HG03066 (cell line): ENCODE measurements around the gene TIRAP.
A peak's percentile ranks its signal among the peaks of the same experiment; 100 is the strongest.

Source experiments
- ATAC-seq: cut with Tn5 transposase; IDR thresholded peaks from one replicate; pipeline ENCODE4 v1.9.1; 2021; ENCODE audit warnings: low read depth; ENCODE audit not compliant: unreplicated experiment

Gene TIRAP

GRCh38 chr11:126318574-126319373, 35.9 kb downstream of the TIRAP start:
- ATAC-seq, result peak; percentile 80

DNA sequence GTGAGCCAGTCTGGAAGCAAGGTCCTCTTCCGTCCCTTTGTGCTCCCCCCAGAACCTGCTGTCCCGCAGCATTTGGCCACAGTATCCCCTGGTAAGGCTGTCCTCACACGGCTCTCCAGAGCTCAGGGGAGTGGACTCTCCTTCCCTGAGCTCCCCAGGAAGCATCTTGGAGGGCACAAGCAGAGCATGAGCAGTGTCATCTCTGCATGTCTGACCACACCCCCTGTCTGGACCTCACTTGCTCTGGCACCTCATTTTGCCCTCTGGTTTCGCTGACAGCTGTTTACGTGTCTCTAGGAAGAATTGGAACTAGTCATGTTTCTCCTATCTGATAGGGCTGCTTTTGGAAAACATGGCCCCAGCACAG, 36.5 kb downstream of the TIRAP start:
- ATAC-seq, result no peak

GRCh38 chr11:126322996-126323395, 40.1 kb downstream of the TIRAP start:
- no peak for ATAC-seq

GRCh38 chr11:126327281-126328000, 44.5 kb downstream of the TIRAP start:
- ATAC-seq, result no peak

- no peak for ATAC-seq
These were observed 45.1 kb downstream of the TIRAP start for GRCh38 chr11:126328001-126328390.

DNA sequence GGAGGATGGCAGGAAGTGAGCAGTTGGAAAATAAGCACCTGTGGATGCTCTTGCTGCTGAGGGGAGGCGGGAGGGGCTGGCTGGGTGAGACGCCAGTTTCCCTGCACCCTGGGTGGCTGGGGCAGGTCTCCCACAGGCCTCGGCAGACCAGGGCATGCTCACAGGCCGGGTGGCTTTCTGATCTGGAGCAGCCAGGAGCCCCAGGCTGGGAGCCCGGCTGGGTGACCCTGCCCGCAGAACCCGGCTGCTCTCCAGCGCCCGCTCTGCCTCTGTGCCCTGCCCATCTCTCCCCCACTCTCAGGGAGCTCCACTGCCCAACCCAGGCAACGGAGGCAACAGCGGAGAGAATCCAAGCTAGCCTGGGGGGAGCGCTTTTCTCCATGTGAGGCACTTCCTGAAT, 45.6 kb downstream of the TIRAP start:
- ATAC-seq, result no peak

- no peak for ATAC-seq
These were observed 46.2 kb downstream of the TIRAP start for GRCh38 chr11:126328938-126329643.

GRCh38 chr11:126329644-126330211, 46.8 kb downstream of the TIRAP start:
- no peak for ATAC-seq

DNA sequence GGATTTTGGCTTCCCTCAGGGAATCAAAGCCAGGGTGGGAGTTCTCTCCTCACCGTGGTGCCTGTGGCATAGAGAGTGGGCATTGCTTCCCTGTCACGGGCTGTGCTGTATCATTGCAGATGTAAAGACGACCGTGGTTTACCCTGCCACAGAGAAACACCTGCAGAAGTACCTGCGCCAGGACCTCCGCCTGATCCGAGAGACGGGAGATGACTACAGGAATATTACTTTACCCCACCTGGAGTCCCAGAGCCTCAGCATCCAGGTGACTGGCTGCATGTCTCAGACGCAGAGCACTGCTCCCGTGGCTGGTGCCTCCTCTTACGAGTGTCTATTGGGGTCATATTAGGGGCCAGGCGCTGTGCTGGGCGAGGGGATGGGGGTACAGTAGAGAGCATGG, 48.4 kb downstream of the TIRAP start:
- no peak for ATAC-seq

DNA sequence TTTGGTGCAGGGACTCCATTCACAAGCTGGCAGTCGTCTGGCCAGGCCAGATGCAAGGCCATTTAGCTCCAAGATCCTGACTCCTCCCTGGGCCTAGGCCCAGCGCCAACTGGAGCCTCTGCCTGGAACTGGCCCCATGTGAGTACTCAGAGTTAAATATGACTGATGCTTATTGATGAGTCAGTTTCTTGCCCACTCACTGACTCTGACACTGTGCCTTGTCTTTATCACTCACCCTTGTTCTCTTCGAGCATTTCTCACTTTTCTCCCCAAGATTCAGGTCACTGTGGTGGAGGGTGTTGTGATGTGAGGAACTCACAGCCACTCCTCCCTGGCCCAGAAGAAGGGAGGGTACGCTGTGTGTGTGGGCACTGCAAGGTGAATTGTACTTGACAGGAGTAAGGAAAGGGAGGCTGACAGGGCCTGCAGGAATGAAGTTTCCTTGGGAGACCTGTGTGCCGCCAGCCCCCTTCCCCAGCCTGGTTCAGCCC, 49.4 kb downstream of the TIRAP start:
- no peak for ATAC-seq

DNA sequence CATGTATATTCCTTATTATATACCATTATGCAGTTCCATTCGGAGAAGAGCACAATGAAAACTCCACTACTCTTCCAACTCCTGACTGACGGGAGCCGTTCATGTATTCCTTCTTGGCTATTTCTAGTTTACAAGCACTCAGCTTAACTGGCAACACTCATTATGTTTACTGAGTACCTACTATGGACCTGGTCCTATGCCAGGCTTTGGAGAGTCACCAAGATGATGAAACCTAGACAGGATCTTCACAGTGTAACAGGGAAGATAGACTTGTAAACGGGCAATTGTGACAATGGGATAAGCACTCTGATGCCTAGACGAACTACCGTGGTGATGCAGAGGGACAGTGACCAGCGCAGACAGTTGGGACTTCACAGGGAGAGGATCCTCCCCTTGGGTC, 50.2 kb downstream of the TIRAP start:
- no peak for ATAC-seq

DNA sequence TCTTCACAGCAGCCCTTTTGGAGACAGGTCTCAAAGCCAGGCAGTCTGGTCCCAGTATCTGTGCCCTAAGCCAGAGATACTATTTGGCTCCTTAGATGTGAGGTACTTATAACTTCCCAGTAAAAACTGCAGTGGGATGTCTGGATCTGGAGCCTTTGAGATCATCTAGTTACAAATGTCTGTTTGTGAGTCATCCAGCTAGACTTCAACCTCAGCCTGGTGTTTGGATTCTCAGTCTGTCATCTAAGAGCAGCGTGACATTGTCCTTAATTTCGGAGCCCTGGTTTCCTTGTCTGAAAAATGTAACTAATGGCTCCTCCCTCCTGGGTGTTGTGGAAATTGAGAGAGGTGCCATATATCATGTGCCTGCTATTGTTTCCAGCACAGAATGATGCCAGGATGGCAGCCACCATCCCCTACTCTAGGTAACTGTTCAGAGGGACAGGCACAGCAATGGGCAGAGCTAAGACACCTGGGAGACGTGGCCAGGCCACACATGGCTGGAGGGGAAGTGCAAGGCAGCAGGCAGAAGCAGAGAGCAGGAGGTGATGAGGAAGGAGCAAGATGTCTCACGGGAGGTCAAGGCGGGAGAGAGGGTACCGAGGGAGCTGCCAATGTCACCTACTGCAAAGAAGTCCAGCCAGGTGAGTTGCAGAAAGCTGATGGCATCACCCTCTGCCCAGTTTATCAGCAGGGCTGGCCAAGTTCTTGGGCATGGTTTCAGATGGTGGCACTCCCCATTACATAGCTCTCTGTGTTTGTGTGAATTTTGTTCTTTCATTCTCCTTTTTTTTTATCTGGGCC, 52.0 kb downstream of the TIRAP start:
- no peak for ATAC-seq

GRCh38 chr11:126335463-126335760, 52.5 kb downstream of the TIRAP start:
- no peak for ATAC-seq

- no peak for ATAC-seq
These were observed 53.2 kb downstream of the TIRAP start for GRCh38 chr11:126336138-126336541.

- ATAC-seq, result no peak
These were observed 53.8 kb downstream of the TIRAP start for GRCh38 chr11:126336671-126337101.

- ATAC-seq, result no peak
These were observed 54.2 kb downstream of the TIRAP start for GRCh38 chr11:126337126-126337473.

GRCh38 chr11:126337474-126338241, 54.8 kb downstream of the TIRAP start:
- no peak for ATAC-seq

GRCh38 chr11:126338346-126339055, 55.6 kb downstream of the TIRAP start:
- ATAC-seq, result no peak
